PC-9 (cell line): ENCODE measurements around the gene BCL3.

ENCODE experiments used
- EZH2 ChIP-seq: fragments of 200-600 bp; sonication (generic); IDR thresholded peaks from 2 replicates; pipeline ENCODE4 v1.8.0; 2017; ENCODE audit warnings: antibody characterized with exemption, low read depth
- TF ChIP-seq, protein P1 (sequence below): fragments of 200-600 bp; sonication (generic); conservative IDR thresholded peaks from 2 replicates; pipeline ENCODE4 v1.6.1; 2017; ENCODE audit warnings: mixed run types, antibody characterized with exemption, mild to moderate bottlenecking, moderate library complexity

DNA sequence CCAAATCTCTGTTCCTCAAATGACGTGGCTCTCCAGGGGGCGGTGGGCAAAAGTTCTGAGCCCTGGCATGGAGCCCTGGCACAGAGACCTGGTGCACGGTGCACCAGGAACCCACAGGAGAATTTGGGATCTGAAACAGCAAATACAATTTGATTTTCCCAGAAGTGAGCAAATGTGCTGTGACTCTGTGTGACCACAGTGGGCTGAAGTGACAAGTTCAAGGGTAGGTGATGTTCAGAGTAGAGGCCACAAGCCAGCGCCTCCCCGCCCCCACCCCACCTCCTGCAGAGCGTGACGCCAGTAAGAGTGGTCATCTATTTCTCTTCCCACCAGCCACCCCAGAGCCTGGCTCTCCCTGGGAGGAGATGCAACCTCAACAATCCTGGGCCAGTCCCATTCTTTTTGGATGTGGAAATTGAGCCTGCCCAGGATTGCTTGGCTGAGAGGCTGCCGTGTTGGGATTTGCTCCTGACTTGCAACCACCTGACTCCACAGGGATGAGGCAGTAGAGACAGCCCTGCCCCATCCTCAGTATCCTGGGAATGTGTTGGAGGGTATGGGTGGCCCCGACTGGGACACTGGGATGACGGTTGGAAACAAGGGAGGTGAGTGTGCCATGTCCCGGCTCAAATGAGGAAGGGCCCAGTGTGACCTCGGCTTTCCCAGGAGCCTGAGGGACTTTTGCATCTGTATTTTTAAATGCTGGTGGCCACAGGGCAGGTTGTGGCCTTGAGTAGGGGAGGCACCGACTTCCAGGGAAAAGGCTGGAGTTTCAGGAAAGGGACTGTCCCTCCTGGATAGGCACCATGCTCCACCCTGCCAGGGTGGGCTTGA is 11.1 kb upstream of the BCL3 start:
- TF ChIP-seq, protein P1, sequence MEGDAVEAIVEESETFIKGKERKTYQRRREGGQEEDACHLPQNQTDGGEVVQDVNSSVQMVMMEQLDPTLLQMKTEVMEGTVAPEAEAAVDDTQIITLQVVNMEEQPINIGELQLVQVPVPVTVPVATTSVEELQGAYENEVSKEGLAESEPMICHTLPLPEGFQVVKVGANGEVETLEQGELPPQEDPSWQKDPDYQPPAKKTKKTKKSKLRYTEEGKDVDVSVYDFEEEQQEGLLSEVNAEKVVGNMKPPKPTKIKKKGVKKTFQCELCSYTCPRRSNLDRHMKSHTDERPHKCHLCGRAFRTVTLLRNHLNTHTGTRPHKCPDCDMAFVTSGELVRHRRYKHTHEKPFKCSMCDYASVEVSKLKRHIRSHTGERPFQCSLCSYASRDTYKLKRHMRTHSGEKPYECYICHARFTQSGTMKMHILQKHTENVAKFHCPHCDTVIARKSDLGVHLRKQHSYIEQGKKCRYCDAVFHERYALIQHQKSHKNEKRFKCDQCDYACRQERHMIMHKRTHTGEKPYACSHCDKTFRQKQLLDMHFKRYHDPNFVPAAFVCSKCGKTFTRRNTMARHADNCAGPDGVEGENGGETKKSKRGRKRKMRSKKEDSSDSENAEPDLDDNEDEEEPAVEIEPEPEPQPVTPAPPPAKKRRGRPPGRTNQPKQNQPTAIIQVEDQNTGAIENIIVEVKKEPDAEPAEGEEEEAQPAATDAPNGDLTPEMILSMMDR, result no peak
- TF ChIP-seq EZH2, result no peak
